ENCODE measurements around the gene SUGP1.

Gene SUGP1

GRCh38 chr19:19232261-19232721 lies 88.0 kb downstream of the SUGP1 start:
- DNase-seq (ENCODE audit: low read depth) = no peak
- TF ChIP-seq CTCF (IDR thresholded peaks at IDR 0.05; ENCODE audit: control insufficient read depth, extremely low read depth, insufficient read depth) = no peak
- no peak overlapping the region for H3K4me3 ChIP-seq (ENCODE audit: low read depth, low read length)

GRCh38 chr19:19230999-19231398 lies 89.3 kb downstream of the SUGP1 start:
- H3K4me3 ChIP-seq (ENCODE audit: low read depth, low read length) = no peak overlapping the region
- DNase-seq (ENCODE audit: low read depth) = no peak
- no peak for TF ChIP-seq CTCF (IDR thresholded peaks at IDR 0.05; ENCODE audit: control insufficient read depth, extremely low read depth, insufficient read depth)

GRCh38 chr19:19229701-19230100 lies 90.6 kb downstream of the SUGP1 start:
- H3K4me3 ChIP-seq (ENCODE audit: low read depth, low read length) = no peak overlapping the region
- TF ChIP-seq CTCF (IDR thresholded peaks at IDR 0.05; ENCODE audit: control insufficient read depth, extremely low read depth, insufficient read depth) = no peak

GRCh38 chr19:19227217-19227616 lies 93.1 kb downstream of the SUGP1 start:
- no peak for DNase-seq (ENCODE audit: low read depth)
- H3K4me3 ChIP-seq (ENCODE audit: low read depth, low read length) = no peak overlapping the region

More at GRCh38 chr19:19229701-19230100, 90.6 kb downstream of the SUGP1 start:
- DNase-seq (ENCODE audit: low read depth) = no peak

GRCh38 chr19:19226663-19227062 lies 93.6 kb downstream of the SUGP1 start:
- DNase-seq (ENCODE audit: low read depth) = no peak
- TF ChIP-seq CTCF (IDR thresholded peaks at IDR 0.05; ENCODE audit: control insufficient read depth, extremely low read depth, insufficient read depth) = no peak
- no peak overlapping the region for H3K4me3 ChIP-seq (ENCODE audit: low read depth, low read length)

More at GRCh38 chr19:19227217-19227616, 93.1 kb downstream of the SUGP1 start:
- no peak for TF ChIP-seq CTCF (IDR thresholded peaks at IDR 0.05; ENCODE audit: control insufficient read depth, extremely low read depth, insufficient read depth)

- DNase-seq (ENCODE audit: low read depth) = no peak
- no peak overlapping the region for H3K4me3 ChIP-seq (ENCODE audit: low read depth, low read length)
- no peak for TF ChIP-seq CTCF (IDR thresholded peaks at IDR 0.05; ENCODE audit: control insufficient read depth, extremely low read depth, insufficient read depth)
Measured at GRCh38 chr19:19226204-19226603, 94.1 kb downstream of the SUGP1 start.

Measured in LNCaP clone FGC (cell line).